GM12878 (cell line): ENCODE measurements around the gene CPEB1. TPM values are rescaled to one million over a fixed set of nuclear protein-coding genes. Genes with fewer than 3 reads are reported as not detected.

Source experiments
- ATAC-seq: fragments of 200-7000 bp; cut with Tn5 transposase; 3 replicates; pipeline ENCODE4 v1.9.1; 2020; ENCODE audit warnings: mild to moderate bottlenecking, moderate library complexity
- BruUV-seq: library from RNA; stranded (reverse); fragments of 400-500 nt; replicated peaks from 2 replicates; lab custom pipeline; 2021; lab: Mats Ljungman, UMichigan
- CTCF ChIA-PET: fragments of 300-600 bp; sonication (Branson Sonifier 250); formaldehyde crosslinking; extraction: SDS; loops from one replicate; lab custom pipeline; 2021; ENCODE audit warnings: inconsistent platforms; lab: Yijun Ruan, JAX
- POLR2A ChIA-PET: fragments of 350-600 bp; formaldehyde crosslinking; extraction: SDS; loops from one replicate; lab custom pipeline; 2021; ENCODE audit warnings: inconsistent platforms; lab: Charles Lee
- RAD21 ChIA-PET: fragments of 300-600 bp; sonication (Branson Sonifier 250); formaldehyde crosslinking; loops from one replicate; lab custom pipeline; 2023; ENCODE audit warnings: antibody characterized with exemption; ENCODE audit not compliant: unreplicated experiment; lab: Charles Lee
- SMC1A ChIA-PET: fragments of 300-600 bp; sonication (Branson Sonifier 250); formaldehyde crosslinking; loops from one replicate; lab custom pipeline; 2023; ENCODE audit not compliant: unreplicated experiment, uncharacterized antibody; lab: Charles Lee
- DNase-seq: peaks from one replicate; pipeline ENCODE4 v3.0.0-alpha.2; 2011; ENCODE audit warnings: low read depth, low spot score
- FAIRE-seq: peaks from 3 replicates; lab custom pipeline; 2011; peaks lifted over from hg19 to GRCh38; lab: Jason Lieb, UNC
- H2AFZ ChIP-seq: 2 replicates; pipeline ENCODE4 v1.6.0; 2011; ENCODE audit warnings: low read depth, low read length, control low read depth; ENCODE audit not compliant: control insufficient read depth
- H3K27ac ChIP-seq: 2 replicates; pipeline ENCODE4 v1.5.1; 2011; ENCODE audit warnings: control low read depth; ENCODE audit not compliant: control insufficient read depth, insufficient read depth
- H3K27me3 ChIP-seq, 2 experiments: replicated peaks in 1 of 2; 2 replicates each; pipeline versions ENCODE4 v1.6.0 to v1.6.1; 2011; ENCODE audit warnings: low read length in 1 of 2; ENCODE audit not compliant: control insufficient read depth in 2 of 2, insufficient read depth in 2 of 2
- H3K36me3 ChIP-seq, 2 experiments: 2 replicates each; pipeline ENCODE4 v1.5.1; 2011; ENCODE audit warnings: low read length in 1 of 2; ENCODE audit not compliant: control insufficient read depth in 2 of 2, insufficient read depth in 2 of 2
- H3K4me1 ChIP-seq: 2 replicates; pipeline ENCODE4 v1.6.1; 2011; ENCODE audit warnings: mild to moderate bottlenecking, low read length, moderate library complexity, mixed read lengths; ENCODE audit not compliant: control insufficient read depth, insufficient read depth
- H3K4me2 ChIP-seq: 2 replicates; pipeline ENCODE4 v1.6.0; 2011; ENCODE audit warnings: control low read depth; ENCODE audit not compliant: control insufficient read depth, insufficient read depth
- H3K4me3 ChIP-seq: fragments of 200-600 bp; sonication (generic); 2 replicates; pipeline ENCODE4 v1.5.1; 2016
- H3K79me2 ChIP-seq: 2 replicates; pipeline ENCODE4 v1.6.0; 2011; ENCODE audit warnings: low read length; ENCODE audit not compliant: control insufficient read depth, insufficient read depth
- H3K9ac ChIP-seq: 2 replicates; pipeline ENCODE4 v1.8.0; 2011; ENCODE audit warnings: low read length, control low read depth, mixed read lengths; ENCODE audit not compliant: control insufficient read depth, insufficient read depth
- H3K9me3 ChIP-seq: replicated peaks from 3 replicates; pipeline ENCODE4 v1.5.1; 2011; ENCODE audit warnings: mild to moderate bottlenecking, low read length; ENCODE audit not compliant: control insufficient read depth, insufficient read depth
- H4K20me1 ChIP-seq: 2 replicates; pipeline ENCODE4 v1.6.0; 2011; ENCODE audit not compliant: control insufficient read depth, insufficient read depth
- CHD4 ChIP-seq: fragments of 200-600 bp; sonication (generic); IDR thresholded peaks from 2 replicates; pipeline ENCODE4 v1.6.1; 2016; ENCODE audit warnings: mild to moderate bottlenecking
- EP300 ChIP-seq, 2 experiments: fragments of 150-350 bp in 1 of 2; IDR thresholded peaks; 2 replicates each; pipeline ENCODE4 v1.6.1; 2011 to 2012; ENCODE audit warnings: low read depth in 2 of 2, low read length in 2 of 2, borderline replicate concordance in 1 of 2, improper control_type of control experiment in 1 of 2, inconsistent platforms in 1 of 2; ENCODE audit not compliant: control insufficient read depth in 1 of 2
- ESRRA ChIP-seq: IDR thresholded peaks from 2 replicates; pipeline ENCODE4 v1.6.1; 2012; ENCODE audit warnings: mild to moderate bottlenecking, low read length, improper control_type of control experiment
- FOXK2 ChIP-seq: fragments of 450-650 bp; IDR thresholded peaks from 2 replicates; pipeline ENCODE4 v1.6.1; 2017; ENCODE audit warnings: mild to moderate bottlenecking, moderate library complexity
- HCFC1 ChIP-seq: fragments of 150-350 bp; IDR thresholded peaks from 2 replicates; pipeline ENCODE4 v1.6.1; 2014; ENCODE audit warnings: low read length
- HDAC6 ChIP-seq: fragments of 200-600 bp; sonication (generic); IDR thresholded peaks from one replicate; pipeline ENCODE4 v1.8.0; 2017; ENCODE audit warnings: antibody characterized with exemption; ENCODE audit not compliant: unreplicated experiment
- JUNB ChIP-seq: IDR thresholded peaks from 2 replicates; pipeline ENCODE4 v1.6.1; 2016; ENCODE audit warnings: antibody characterized with exemption, mild to moderate bottlenecking
- MTA2 ChIP-seq: fragments of 450-650 bp; IDR thresholded peaks from 2 replicates; pipeline ENCODE4 v1.6.1; 2016; ENCODE audit warnings: low read depth, mild to moderate bottlenecking, moderate library complexity
- POLR2A ChIP-seq: IDR thresholded peaks from 2 replicates; pipeline ENCODE4 v1.6.1; 2011; ENCODE audit warnings: low read depth, mild to moderate bottlenecking, low read length
- POU2F2 ChIP-seq: IDR thresholded peaks from 3 replicates; pipeline ENCODE4 v1.6.1; 2011; ENCODE audit warnings: low read depth, mild to moderate bottlenecking, low read length, borderline replicate concordance
- RUNX3 ChIP-seq: IDR thresholded peaks from 2 replicates; pipeline ENCODE4 v1.6.1; 2012; ENCODE audit warnings: low read length, inconsistent platforms
- SIN3A ChIP-seq: IDR thresholded peaks from 2 replicates; pipeline ENCODE4 v1.6.1; 2012; ENCODE audit warnings: low read depth, low read length, improper control_type of control experiment
- SPI1 ChIP-seq: IDR thresholded peaks from 2 replicates; pipeline ENCODE4 v1.6.1; 2011; ENCODE audit warnings: low read depth, mild to moderate bottlenecking, low read length, moderate library complexity, borderline replicate concordance; ENCODE audit not compliant: insufficient read depth
- WRNIP1 ChIP-seq: IDR thresholded peaks from 2 replicates; pipeline ENCODE4 v1.6.1; 2011; ENCODE audit warnings: low read depth, low read length, improper control_type of control experiment, borderline replicate concordance
- ZNF274 ChIP-seq: IDR thresholded peaks from one replicate; pipeline ENCODE4 v1.8.0; 2011; ENCODE audit not compliant: insufficient read length, insufficient read depth
- ZNF592 ChIP-seq: fragments of 450-650 bp; IDR thresholded peaks from 2 replicates; pipeline ENCODE4 v1.6.1; 2017; ENCODE audit warnings: mild to moderate bottlenecking, moderate library complexity
- WGBS: methylation state at CpG from one replicate; pipeline ENCODE4 v1.1.6; 2016; ENCODE audit warnings: low lambda C conversion rate; ENCODE audit not compliant: insufficient replicate concordance, insufficient coverage; ENCODE audit errors: missing lambda C conversion rate; 5-methylcytosine and 5-hydroxymethylcytosine counted together
- in situ Hi-C: fragments of 300-500 bp; cut with MboI; formaldehyde crosslinking; loops from 9 replicates; pipeline ENCODE4 v1.14.3; 2018; ENCODE audit warnings: mixed read lengths
- intact Hi-C: fragments of 100-400 bp; cut with micrococcal nuclease; formaldehyde crosslinking; loops from one replicate; pipeline ENCODE4 v1.14.2; 2022; ENCODE audit not compliant: unreplicated experiment
- polyA plus RNA-seq, 11 experiments: library from polyadenylated mRNA; depleted of rRNA in 4 of 11; unstranded in 6 of 11; stranded (reverse) in 5 of 11; fragments of >200 nt; fragmentation: Nextera tagmentation in 4 of 11; fragmentation: Illumina TruSeq in 1 of 11; extraction: Ambion mirVana in 4 of 11; extraction: Trizol in 1 of 11; gene quantifications; 1 replicate in 1 of 11; 2 replicates in 10 of 11; pipeline versions ENCODE4 v1.2.1 to v1.2.3, GENCODE V29; 2011 to 2016; ENCODE audit warnings: inconsistent platforms in 2 of 11, missing spikeins in 2 of 11, low read depth in 1 of 11
- total RNA-seq, 4 experiments: library from RNA; depleted of rRNA in 3 of 4; stranded (reverse); fragments of >200 nt in 3 of 4; fragmentation: Illumina TruSeq in 1 of 4; extraction: Trizol in 1 of 4; gene quantifications; 2 replicates each; pipeline versions ENCODE4 v1.2.1 to v1.2.3, GENCODE V29; 2013 to 2021

CPEB1 gene
- total and polyA plus RNA-seq, 10 of the 15 experiments (the other 5 are each of a cell fraction or from before 2014, with no cell fraction given), result 0.05 to 1.1 (median 0.46) TPM

DNA sequence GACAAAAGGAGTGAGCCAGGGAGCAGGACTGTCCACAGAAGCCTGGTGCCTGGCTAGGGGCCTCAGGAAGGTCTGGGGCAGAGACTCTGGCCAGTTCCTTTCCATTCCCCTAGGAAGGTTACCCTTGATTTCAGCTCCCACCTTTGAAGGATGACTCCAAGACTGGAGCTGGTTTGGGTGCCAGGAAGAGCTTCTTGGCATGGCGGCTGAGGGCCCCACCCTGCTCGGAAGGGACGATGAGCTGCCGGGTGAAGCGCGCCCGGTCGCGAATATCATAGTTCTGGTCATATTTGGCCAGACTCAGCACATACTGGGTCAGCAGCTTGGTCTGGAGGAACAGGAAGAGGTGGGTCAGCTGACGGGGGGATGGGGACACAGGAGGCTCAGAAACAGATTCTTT lies 19.4 kb upstream of the CPEB1 start:
- Histone ChIP-seq H3K4me3 (no peak overlapping the region), H3K36me3 (no peaks in the 10 kb centered on the region), H2AFZ (no peak overlapping the region), H4K20me1 (no peaks in the 10 kb centered on the region), H3K4me2 (no peak overlapping the region), H3K9me3 (no peaks in the 10 kb centered on the region), H3K9ac (no peak overlapping the region), H3K79me2 (no peaks in the 10 kb centered on the region), H3K4me1 (no peaks in the 10 kb centered on the region), H3K27ac (no peak overlapping the region), H3K27me3 (no peaks in the 10 kb centered on the region; a peak in 1 of 4 replicates)
- FAIRE-seq (no peak), ATAC-seq (no peak), DNase-seq (no peak)
- ChIA-PET SMC1A (no interaction called here), RAD21 (no interaction called here), POLR2A (no interaction called here), CTCF (no interaction called here)
- intact Hi-C loops, result no loop called here
- TF ChIP-seq SPI1, result no peak
- TF ChIP-seq HDAC6, result no peak
- TF ChIP-seq EP300 (IDR thresholded peaks at IDR 0.05; ENCODE audit: borderline replicate concordance in 1 of 2, control insufficient read depth in 1 of 2, low read depth in 2 of 2, low read length in 2 of 2), result no peak
- WGBS, result 64% methylated on average over 10 of the region's 10 CpGs
- in situ Hi-C loops, result no loop called here
- no TSS peak for BruUV-seq

DNA sequence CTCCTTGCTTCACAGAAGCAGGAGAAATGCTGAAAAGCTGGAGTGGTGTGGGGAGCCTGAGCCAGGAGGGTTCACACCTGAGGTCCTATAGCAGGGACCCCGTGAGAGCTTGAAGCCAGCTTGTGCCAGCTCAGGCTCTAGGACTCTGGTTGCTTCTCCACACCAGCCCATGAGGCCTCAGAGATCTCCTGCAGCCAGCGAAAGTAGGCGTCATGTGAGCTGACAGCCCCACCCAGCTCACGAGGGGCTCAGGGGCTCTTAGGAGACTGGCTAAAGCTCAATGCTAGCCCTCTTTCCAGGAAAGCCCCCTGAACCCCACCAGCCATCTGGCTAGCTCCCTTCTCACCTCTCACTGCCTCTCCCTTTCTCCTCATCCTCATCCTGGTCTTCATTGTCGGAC lies 16.9 kb upstream of the CPEB1 start:
- Histone ChIP-seq H4K20me1 (no peaks in the 10 kb centered on the region), H3K4me3 (no peak overlapping the region), H3K9me3 (no peaks in the 10 kb centered on the region), H3K27me3 (no peaks in the 10 kb centered on the region; a peak in 1 of 4 replicates), H3K4me1 (no peaks in the 10 kb centered on the region), H3K27ac (no peak overlapping the region), H3K36me3 (no peaks in the 10 kb centered on the region), H3K4me2 (no peak overlapping the region), H3K79me2 (no peaks in the 10 kb centered on the region), H2AFZ (no peak overlapping the region), H3K9ac (no peak overlapping the region)
- ChIA-PET SMC1A (interaction anchor here (0.6 kb wide), 1 partner anchor 32 kb away, joined by 3 read pairs; no protein-coding TSS in a partner anchor), CTCF (no interaction called here), RAD21 (no interaction called here), POLR2A (no interaction called here)
- no peak for ATAC-seq
- no TSS peak for BruUV-seq
- WGBS, result 53% methylated on average over 5 of the region's 5 CpGs
- in situ Hi-C loops, result no loop called here
- intact Hi-C loops, result no loop called here
- no peak for FAIRE-seq
- DNase-seq, result no peak
- TF ChIP-seq CHD4 (no peak), SIN3A (no peak), HCFC1 (no peak), POLR2A (no peak), SPI1 (no peak), ESRRA (no peak), POU2F2 (no peak), MTA2 (no peak), RUNX3 (no peak), ZNF274 (no peak), WRNIP1 (no peak), JUNB (no peak), ZNF592 (no peak), FOXK2 (no peak)
